Esophagus muscularis mucosa (tissue), 4 donors: ENCODE results near the gene RHPN2. TPM values are rescaled to one million over a fixed set of nuclear protein-coding genes. Genes with fewer than 3 reads are reported as not detected.

Experiments used
- DNase-seq: peaks from one replicate; pipeline ENCODE4 v3.0.0-alpha.2; 2017; ENCODE audit errors: extremely low spot score
- H3K27ac ChIP-seq, 4 donors: fragments of 200-600 bp; sonication (generic); replicated peaks in 1 of 4; 1 replicate in 3 of 4; 2 replicates in 1 of 4; pipeline ENCODE4 v1.5.1; 2016 to 2019; ENCODE audit warnings: mild to moderate bottlenecking in 1 of 4
- H3K27me3 ChIP-seq, 4 donors: fragments of 200-600 bp; sonication (generic); one replicate each; pipeline versions ENCODE4 v1.5.1 to v1.6.0; 2016 to 2019
- H3K36me3 ChIP-seq, 4 donors: fragments of 200-600 bp; sonication (generic); one replicate each; pipeline ENCODE4 v1.5.1; 2016 to 2019
- H3K4me1 ChIP-seq, 4 donors: fragments of 200-600 bp; sonication (generic); one replicate each; pipeline ENCODE4 v1.5.1; 2016 to 2019
- H3K4me3 ChIP-seq, 4 donors: fragments of 200-600 bp; sonication (generic); 1 replicate in 2 of 4; 2 replicates in 2 of 4; pipeline ENCODE4 v1.5.1; 2016 to 2019; ENCODE audit warnings: mild to moderate bottlenecking in 4 of 4, moderate library complexity in 1 of 4
- H3K9me3 ChIP-seq, 4 donors: fragments of 200-600 bp; sonication (generic); 1 replicate in 3 of 4; 2 replicates in 1 of 4; pipeline ENCODE4 v1.5.1; 2016 to 2019
- EP300 ChIP-seq: sonication (generic); formaldehyde crosslinking; IDR thresholded peaks from one replicate; pipeline ENCODE4 v1.6.1; 2017; ENCODE audit warnings: antibody characterized with exemption
- POLR2A ChIP-seq: fragments of 450-650 bp; IDR thresholded peaks from one replicate; pipeline ENCODE4 v1.6.1; 2017; ENCODE audit warnings: antibody characterized with exemption, moderate library complexity, mild to moderate bottlenecking, low read depth
- POLR2AphosphoS5 ChIP-seq, 2 donors: sonication (generic); formaldehyde crosslinking; IDR thresholded peaks; one replicate each; pipeline ENCODE4 v1.6.1; 2017; ENCODE audit warnings: antibody characterized with exemption in 2 of 2
- WGBS: methylation state at CpG from one replicate; pipeline ENCODE4 v1.1.5; 2018; 5-methylcytosine and 5-hydroxymethylcytosine counted together
- intact Hi-C: fragments of 100-400 bp; cut with DNase I; formaldehyde crosslinking; loops from one replicate; pipeline ENCODE4 v1.15.1; 2023
- total RNA-seq, 4 donors: library from RNA; depleted of rRNA; stranded (reverse); fragments of >200 nt; gene quantifications; one replicate each; pipeline versions ENCODE4 v1.1.0 to v1.2.1, GENCODE V29; 2016
- TF ChIP-seq, protein P1 (sequence below), 3 experiments: fragments of 200-600 bp in 2 of 3; fragments of 450-650 bp in 1 of 3; sonication (generic) in 2 of 3; IDR thresholded peaks; one replicate each; pipeline ENCODE4 v1.5.1; 2017 to 2019; ENCODE audit warnings: antibody characterized with exemption in 3 of 3, mild to moderate bottlenecking in 2 of 3, moderate library complexity in 1 of 3

The RHPN2 gene
- total RNA-seq, 4 donors from 2014 or later = 0.75 to 3.7 (median 1.5) TPM

DNA sequence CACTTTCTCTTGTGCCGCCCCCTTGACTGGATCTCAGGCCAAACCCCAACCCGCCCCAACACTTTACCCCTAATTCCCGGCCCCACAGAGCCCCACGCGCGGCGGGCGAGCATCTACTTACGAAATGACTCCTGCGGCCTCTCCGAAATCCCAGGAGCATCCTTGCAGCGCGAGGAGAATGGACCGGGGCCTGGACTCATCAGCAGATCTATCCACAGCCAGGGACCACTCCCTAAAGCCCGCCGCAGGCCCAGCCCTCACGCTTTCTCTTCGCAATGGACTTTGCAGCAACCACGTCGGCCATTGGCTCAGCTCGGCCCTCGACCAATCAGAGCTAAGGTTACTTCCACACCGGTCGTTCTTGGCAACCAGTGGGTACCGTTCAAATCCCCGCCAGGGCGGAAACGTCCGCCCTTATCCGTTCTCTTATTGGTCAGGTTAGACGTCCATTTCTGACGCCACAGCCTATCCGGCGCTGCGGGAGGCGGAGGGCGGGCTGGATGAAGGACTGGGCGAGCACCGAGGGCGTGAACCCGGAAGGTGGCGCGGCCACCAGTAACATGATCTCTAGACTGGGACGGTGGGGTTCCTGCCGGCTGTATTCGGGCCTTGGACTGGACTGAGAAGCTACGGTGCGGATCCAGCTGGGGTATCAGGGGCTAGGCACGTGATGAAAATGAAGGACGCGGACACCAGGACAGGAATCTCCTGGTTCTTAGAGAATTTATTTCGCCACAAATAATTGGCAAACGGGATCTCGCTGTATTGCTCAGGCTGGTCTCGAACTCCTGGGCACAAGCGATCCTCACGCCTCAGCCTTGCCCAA is 92.8 kb downstream of the RHPN2 start, which contains the start of the genes CEP89 and FAAP24:
TSS of gene CEP89 (minus strand) at position 244 of the 826 bp plus-strand sequence. CDS start at position 160, 84 bp downstream.
TSS of gene FAAP24 (plus strand) at position 528 of the 826 bp plus-strand sequence. CDS start 955 bp downstream, outside the sequence.
- WGBS = 3% methylated on average over 37 of the region's 57 CpGs

DNA sequence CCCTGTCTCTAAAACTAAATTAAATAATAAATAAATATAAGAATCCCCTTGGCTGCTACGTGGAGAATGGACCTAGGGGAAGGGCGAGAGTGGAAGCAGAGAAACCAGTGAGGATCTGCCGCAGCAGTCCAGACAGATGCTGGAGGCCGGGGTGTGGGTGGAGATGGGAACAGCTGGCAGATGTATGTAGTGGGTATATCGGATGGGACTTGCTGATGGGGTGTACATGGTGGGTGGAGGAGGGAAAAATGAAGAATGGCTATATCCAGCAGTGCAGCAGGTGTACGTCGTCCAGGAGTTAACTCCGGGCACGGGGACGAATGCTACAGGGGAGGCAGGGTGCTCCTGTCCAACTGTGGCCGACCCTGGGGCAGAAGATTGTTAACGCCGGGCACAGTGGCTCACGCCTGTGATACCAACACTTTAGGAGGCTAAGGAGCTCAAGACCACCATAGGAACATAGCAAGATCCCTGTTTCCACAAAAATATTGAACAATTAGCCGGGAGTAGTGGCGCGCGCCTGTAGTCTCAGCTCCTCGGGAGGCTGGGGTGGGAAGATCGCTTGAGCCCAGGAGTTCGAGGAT is 93.6 kb downstream of the RHPN2 start:
- Histone ChIP-seq H3K4me3 (peak overlapping the region; percentile 64 to 89 (median 79)), H3K9me3 (no peaks in the 10 kb centered on the region), H3K27ac (peak overlapping the region; percentile 65 to 80 (median 70)), H3K4me1 (peaks cover 13 to 38% (median 29%) of the 10 kb centered on the region in 4 donors), H3K27me3 (no peaks in the 10 kb centered on the region), H3K36me3 (peaks cover 0 to 24% (median 13%) of the 10 kb centered on the region in 4 donors)
- no peak for DNase-seq
- TF ChIP-seq, protein P1, sequence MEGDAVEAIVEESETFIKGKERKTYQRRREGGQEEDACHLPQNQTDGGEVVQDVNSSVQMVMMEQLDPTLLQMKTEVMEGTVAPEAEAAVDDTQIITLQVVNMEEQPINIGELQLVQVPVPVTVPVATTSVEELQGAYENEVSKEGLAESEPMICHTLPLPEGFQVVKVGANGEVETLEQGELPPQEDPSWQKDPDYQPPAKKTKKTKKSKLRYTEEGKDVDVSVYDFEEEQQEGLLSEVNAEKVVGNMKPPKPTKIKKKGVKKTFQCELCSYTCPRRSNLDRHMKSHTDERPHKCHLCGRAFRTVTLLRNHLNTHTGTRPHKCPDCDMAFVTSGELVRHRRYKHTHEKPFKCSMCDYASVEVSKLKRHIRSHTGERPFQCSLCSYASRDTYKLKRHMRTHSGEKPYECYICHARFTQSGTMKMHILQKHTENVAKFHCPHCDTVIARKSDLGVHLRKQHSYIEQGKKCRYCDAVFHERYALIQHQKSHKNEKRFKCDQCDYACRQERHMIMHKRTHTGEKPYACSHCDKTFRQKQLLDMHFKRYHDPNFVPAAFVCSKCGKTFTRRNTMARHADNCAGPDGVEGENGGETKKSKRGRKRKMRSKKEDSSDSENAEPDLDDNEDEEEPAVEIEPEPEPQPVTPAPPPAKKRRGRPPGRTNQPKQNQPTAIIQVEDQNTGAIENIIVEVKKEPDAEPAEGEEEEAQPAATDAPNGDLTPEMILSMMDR (IDR thresholded peaks at IDR 0.05) = no peak
- no peak for TF ChIP-seq EP300
- TF ChIP-seq POLR2A = no peak
- no peak for TF ChIP-seq POLR2AphosphoS5 (IDR thresholded peaks at IDR 0.05)
- intact Hi-C loops = no loop called here
- 24% methylated on average over 21 of the region's 21 CpGs for WGBS

More for the DNA sequence above, 92.8 kb downstream of the RHPN2 start, which contains the start of the genes CEP89 and FAAP24:
- TF ChIP-seq, protein P1 (IDR thresholded peaks at IDR 0.05) = peak in 1 of 3 experiments; percentile 20
- no peak for TF ChIP-seq POLR2A
- peak; percentile 76 to 84 for TF ChIP-seq POLR2AphosphoS5 (IDR thresholded peaks at IDR 0.05)
- no peak for TF ChIP-seq EP300
- peak; percentile 100 for DNase-seq
- Histone ChIP-seq H3K27ac (peak within 1 kb of the TSS; percentile 66 to 80 (median 76)), H3K4me1 (peaks cover 13 to 38% (median 31%) of the 10 kb centered on the region in 4 donors), H3K36me3 (peaks cover 0 to 19% (median 9%) of the 10 kb centered on the region in 4 donors), H3K4me3 (peak within 1 kb of the TSS; percentile 64 to 89 (median 79)), H3K27me3 (no peaks in the 10 kb centered on the region), H3K9me3 (no peaks in the 10 kb centered on the region)
- intact Hi-C loops = loop anchor here (2.0 kb wide), 1 partner anchor 109 kb away; the partner anchor contains the start of gene GPATCH1

DNA sequence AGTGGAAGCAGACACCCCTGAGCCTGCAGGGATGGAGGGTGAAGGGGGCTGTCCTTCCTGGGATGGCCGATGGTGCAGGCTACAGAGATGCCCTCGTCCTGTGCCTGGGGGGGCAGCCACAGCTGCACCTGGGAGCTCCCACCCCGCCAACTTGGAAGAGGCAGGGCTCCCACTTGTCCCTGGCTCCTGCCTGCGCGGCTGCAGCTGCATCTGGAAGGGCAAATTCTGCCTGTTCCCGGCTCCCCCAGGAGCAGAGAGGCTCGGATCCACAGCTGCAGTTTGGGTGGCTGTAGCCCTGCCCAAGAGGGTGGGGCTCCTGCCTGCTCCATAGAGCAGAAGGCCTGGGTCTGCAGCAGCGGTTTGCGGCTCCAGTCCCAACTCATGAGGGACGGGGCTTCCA is 95.1 kb downstream of the RHPN2 start:
- Histone ChIP-seq H3K4me1 (peaks cover 13 to 38% (median 29%) of the 10 kb centered on the region in 4 donors), H3K4me3 (no peak overlapping the region), H3K27me3 (no peaks in the 10 kb centered on the region), H3K36me3 (peaks cover 9 to 38% (median 25%) of the 10 kb centered on the region in 4 donors), H3K9me3 (no peaks in the 10 kb centered on the region), H3K27ac (no peak overlapping the region)
- intact Hi-C loops = no loop called here
- TF ChIP-seq POLR2A (no peak), POLR2AphosphoS5 (IDR thresholded peaks at IDR 0.05) (no peak), EP300 (no peak)
- TF ChIP-seq, protein P1 (IDR thresholded peaks at IDR 0.05) = no peak
- DNase-seq = no peak
- 100% methylated on average over 3 of the region's 10 CpGs for WGBS

DNA sequence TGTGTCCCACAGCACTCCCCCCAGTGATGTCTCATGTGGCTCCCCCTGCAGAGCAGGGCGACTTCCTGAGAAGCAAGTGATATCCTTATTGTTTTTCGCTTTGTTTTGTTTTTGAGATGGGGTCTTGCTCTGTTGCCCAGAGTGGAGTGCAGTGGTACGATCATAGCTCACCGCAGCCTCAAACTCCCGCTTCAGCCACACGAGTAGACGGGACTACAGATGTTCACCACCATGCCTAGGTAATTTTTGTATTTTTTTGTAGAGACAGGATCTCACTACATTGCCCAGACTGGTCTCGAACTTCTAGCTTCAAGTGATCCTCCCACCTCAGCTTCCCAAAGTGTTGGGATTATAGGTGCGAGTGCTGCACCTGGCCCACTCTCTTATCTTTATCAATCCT is 97.9 kb downstream of the RHPN2 start:
- intact Hi-C loops = no loop called here
- 97% methylated on average over 9 of the region's 9 CpGs for WGBS
- no peaks in the 10 kb centered on the region for H3K27me3 ChIP-seq
- peaks cover 10 to 29% (median 25%) of the 10 kb centered on the region in 4 donors for H3K4me1 ChIP-seq
- DNase-seq = no peak
- H3K9me3 ChIP-seq = no peaks in the 10 kb centered on the region
- TF ChIP-seq, protein P1 (IDR thresholded peaks at IDR 0.05) = no peak
- TF ChIP-seq POLR2A = no peak
- TF ChIP-seq POLR2AphosphoS5 (IDR thresholded peaks at IDR 0.05) = no peak
- TF ChIP-seq EP300 = no peak
- no peak overlapping the region for H3K4me3 ChIP-seq
- H3K36me3 ChIP-seq = peaks cover 14 to 64% (median 47%) of the 10 kb centered on the region in 4 donors
- H3K27ac ChIP-seq = no peak overlapping the region
